Right lobe of liver (tissue), 6 donors: ENCODE results near the gene RIIAD1. TPM values are rescaled to one million over a fixed set of nuclear protein-coding genes. Genes with fewer than 3 reads are reported as not detected.
A peak's percentile ranks its signal among the peaks of the same experiment; 100 is the strongest.
"Not testable (repeated sequence)": the region's sequence is repeated elsewhere in the genome, so short reads cannot be mapped to it uniquely, and the experiment has no call there.

Experiments
- ATAC-seq, 4 donors: fragments of 200-7000 bp; cut with Tn5 transposase; one replicate each; pipeline ENCODE4 v1.9.1; 2020; ENCODE audit warnings: mild to moderate bottlenecking in 4 of 4, moderate library complexity in 4 of 4
- DNase-seq, 3 donors: peaks; one replicate each; pipeline ENCODE4 v3.0.0-alpha.2; 2020
- H3K27ac ChIP-seq, 3 donors: fragments of 200-600 bp; one replicate each; pipeline ENCODE4 v1.8.0; 2022
- H3K27me3 ChIP-seq, 2 donors: fragments of 200-600 bp; one replicate each; pipeline ENCODE4 v1.8.0; 2022
- H3K36me3 ChIP-seq, 4 donors: fragments of 200-600 bp; sonication (generic) in 1 of 4; one replicate each; pipeline versions ENCODE4 v1.5.1 to v1.8.0; 2017 to 2022; ENCODE audit warnings: control low read depth in 1 of 4
- H3K4me1 ChIP-seq, 4 donors: fragments of 200-600 bp; sonication (generic) in 1 of 4; one replicate each; pipeline versions ENCODE4 v1.5.1 to v1.8.0; 2017 to 2022; ENCODE audit warnings: control low read depth in 1 of 4
- H3K4me3 ChIP-seq, 3 donors: fragments of 200-600 bp; one replicate each; pipeline ENCODE4 v1.8.0; 2022
- H3K9me3 ChIP-seq, 4 donors: fragments of 200-600 bp; sonication (generic) in 1 of 4; one replicate each; pipeline versions ENCODE4 v1.5.1 to v1.8.0; 2017 to 2022; ENCODE audit warnings: control low read depth in 1 of 4
- POLR2A ChIP-seq: fragments of 450-650 bp; IDR thresholded peaks from one replicate; pipeline ENCODE4 v1.6.1; 2017; ENCODE audit warnings: antibody characterized with exemption, mild to moderate bottlenecking
- WGBS: methylation state at CpG from one replicate; pipeline ENCODE4 v1.1.6; 2018; ENCODE audit warnings: low coverage, low lambda C conversion rate; ENCODE audit not compliant: insufficient coverage; ENCODE audit errors: missing lambda C conversion rate; 5-methylcytosine and 5-hydroxymethylcytosine counted together
- intact Hi-C, 2 donors: fragments of 100-400 bp; cut with DNase I; formaldehyde crosslinking; loops; one replicate each; pipeline versions ENCODE4 v1.11.2 to v1.14.1; 2022
- total RNA-seq, 6 experiments: library from RNA; depleted of rRNA in 2 of 6; stranded (reverse); fragments of >200 nt in 2 of 6; fragmentation: NEBNext Ultra II Directional in 3 of 6; extraction: Animal tissue kit (Norgen Biotek cat#: 25700) in 3 of 6; gene quantifications; one replicate each; pipeline versions ENCODE4 v1.1.0 to v1.2.4, GENCODE V29; 2016 to 2023
- TF ChIP-seq, protein P1 (sequence below), 4 donors: fragments of 200-600 bp in 3 of 4; fragments of 450-650 bp in 1 of 4; IDR thresholded peaks; one replicate each; pipeline versions ENCODE4 v1.5.1 to v1.8.0; 2016 to 2022; ENCODE audit warnings: antibody characterized with exemption in 4 of 4, mild to moderate bottlenecking in 2 of 4
- donor health status: DM: no; HTN: yes; CAD: no.
- donor health status: DM: no; HTN: no; CAD: no.
- donor health status: DM: no; HTN: no; CAD: no.
- donor health status: DM: no; HTN: yes; CAD: no.
- donor health status: DM: no; HTN: yes; CAD: no.

RIIAD1 gene
- total RNA-seq, 6 experiments from 2014 or later: not detected

DNA sequence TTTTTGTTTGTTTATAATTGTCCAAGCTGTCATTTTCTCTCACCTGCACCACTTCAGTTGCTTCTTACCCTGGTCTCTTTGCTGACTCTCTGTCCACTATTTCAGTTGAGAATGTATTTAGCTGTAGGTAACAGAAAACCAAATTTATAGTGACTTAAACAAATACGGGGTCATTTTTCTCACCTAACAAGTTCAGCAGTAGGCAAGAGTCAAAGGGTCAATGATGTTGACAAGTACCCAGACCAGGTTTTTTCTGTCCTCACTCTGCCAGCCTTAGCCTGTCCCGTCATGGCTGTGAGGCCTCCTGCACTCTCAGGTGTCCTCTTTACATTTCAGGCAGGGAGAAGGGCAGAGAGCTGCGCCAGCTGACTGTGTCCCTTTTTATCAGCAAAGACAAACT, 11.8 kb downstream of the RIIAD1 start:
- intact Hi-C loops: loop anchor here in 1 of 2 donors (10.0 kb wide), 1 partner anchor 138 kb away; no protein-coding TSS in a partner anchor
- Histone ChIP-seq H3K4me1 (peaks cover 0 to 16% (median 0%) of the 10 kb centered on the region in 4 donors), H3K9me3 (no peaks in the 10 kb centered on the region), H3K4me3 (no peak overlapping the region), H3K27ac (no peak overlapping the region), H3K36me3 (no peaks in the 10 kb centered on the region), H3K27me3 (no peaks in the 10 kb centered on the region)
- DNase-seq: no peak
- TF ChIP-seq, protein P1, sequence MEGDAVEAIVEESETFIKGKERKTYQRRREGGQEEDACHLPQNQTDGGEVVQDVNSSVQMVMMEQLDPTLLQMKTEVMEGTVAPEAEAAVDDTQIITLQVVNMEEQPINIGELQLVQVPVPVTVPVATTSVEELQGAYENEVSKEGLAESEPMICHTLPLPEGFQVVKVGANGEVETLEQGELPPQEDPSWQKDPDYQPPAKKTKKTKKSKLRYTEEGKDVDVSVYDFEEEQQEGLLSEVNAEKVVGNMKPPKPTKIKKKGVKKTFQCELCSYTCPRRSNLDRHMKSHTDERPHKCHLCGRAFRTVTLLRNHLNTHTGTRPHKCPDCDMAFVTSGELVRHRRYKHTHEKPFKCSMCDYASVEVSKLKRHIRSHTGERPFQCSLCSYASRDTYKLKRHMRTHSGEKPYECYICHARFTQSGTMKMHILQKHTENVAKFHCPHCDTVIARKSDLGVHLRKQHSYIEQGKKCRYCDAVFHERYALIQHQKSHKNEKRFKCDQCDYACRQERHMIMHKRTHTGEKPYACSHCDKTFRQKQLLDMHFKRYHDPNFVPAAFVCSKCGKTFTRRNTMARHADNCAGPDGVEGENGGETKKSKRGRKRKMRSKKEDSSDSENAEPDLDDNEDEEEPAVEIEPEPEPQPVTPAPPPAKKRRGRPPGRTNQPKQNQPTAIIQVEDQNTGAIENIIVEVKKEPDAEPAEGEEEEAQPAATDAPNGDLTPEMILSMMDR (IDR thresholded peaks at IDR 0.05): no peak
- TF ChIP-seq POLR2A: no peak
- ATAC-seq: no peak
- 72% methylated on average over 2 of the region's 3 CpGs for WGBS

DNA sequence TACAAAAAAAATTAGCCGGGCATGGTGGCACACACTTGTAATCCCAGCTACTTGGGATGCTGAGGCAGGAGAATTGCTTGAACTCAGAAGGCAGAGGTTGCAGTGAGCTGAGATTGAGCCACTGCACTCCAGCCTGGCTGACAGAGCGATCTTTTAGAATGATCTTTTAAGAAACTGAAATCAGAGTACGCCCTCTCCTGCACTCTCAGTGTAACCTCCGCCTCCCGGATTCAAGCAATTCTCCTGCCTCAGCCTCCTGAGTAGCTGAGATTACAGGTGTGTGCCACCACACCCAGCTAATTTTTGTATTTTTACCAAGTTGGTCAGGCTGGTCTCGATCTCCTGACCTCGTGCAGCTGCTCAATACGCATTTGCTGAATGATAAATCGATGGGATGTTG, 12.7 kb downstream of the RIIAD1 start:
- not testable (repeated sequence) for H3K9me3 ChIP-seq, H3K36me3 ChIP-seq, H3K4me3 ChIP-seq, H3K27ac ChIP-seq, ATAC-seq, H3K27me3 ChIP-seq, DNase-seq
- H3K4me1 ChIP-seq: peaks cover 0 to 18% (median 1%) of the 10 kb centered on the region in 4 donors
- intact Hi-C loops: loop anchor here in 1 of 2 donors (10.0 kb wide), 1 partner anchor 139 kb away; no protein-coding TSS in a partner anchor
- 82% methylated on average over 8 of the region's 9 CpGs for WGBS

DNA sequence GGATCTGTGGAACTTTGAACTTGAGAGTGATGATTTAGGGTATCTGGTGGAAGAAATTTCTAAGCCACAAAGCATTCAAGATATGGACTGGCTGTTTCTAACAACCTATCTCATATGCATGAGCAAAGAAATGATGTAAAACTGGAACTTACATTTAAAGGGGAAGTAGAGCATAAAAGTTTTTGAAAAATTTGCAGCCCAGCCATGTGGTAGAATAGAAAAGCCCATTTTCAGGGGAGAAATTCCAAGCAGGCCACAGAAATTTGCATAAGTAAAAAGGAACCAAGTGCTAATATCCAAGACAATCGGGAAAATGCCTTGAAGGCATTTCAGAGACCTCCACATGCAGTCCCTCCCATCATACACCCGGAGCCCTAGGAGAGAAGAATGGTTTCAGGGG, 15.7 kb downstream of the RIIAD1 start:
- no peak for TF ChIP-seq POLR2A
- TF ChIP-seq, protein P1 (IDR thresholded peaks at IDR 0.05): no peak
- H3K36me3 ChIP-seq: no peaks in the 10 kb centered on the region
- peaks cover 0 to 23% (median 8%) of the 10 kb centered on the region in 4 donors for H3K4me1 ChIP-seq
- H3K27ac ChIP-seq: no peak overlapping the region
- intact Hi-C loops: loop anchor here in 1 of 2 donors (10.0 kb wide), 1 partner anchor 142 kb away; no protein-coding TSS in a partner anchor
- WGBS: 83% methylated on average over 1 of the region's 2 CpGs
- no peak overlapping the region for H3K4me3 ChIP-seq
- ATAC-seq (no peak), DNase-seq (no peak)
- no peaks in the 10 kb centered on the region for H3K9me3 ChIP-seq
- H3K27me3 ChIP-seq: no peaks in the 10 kb centered on the region

DNA sequence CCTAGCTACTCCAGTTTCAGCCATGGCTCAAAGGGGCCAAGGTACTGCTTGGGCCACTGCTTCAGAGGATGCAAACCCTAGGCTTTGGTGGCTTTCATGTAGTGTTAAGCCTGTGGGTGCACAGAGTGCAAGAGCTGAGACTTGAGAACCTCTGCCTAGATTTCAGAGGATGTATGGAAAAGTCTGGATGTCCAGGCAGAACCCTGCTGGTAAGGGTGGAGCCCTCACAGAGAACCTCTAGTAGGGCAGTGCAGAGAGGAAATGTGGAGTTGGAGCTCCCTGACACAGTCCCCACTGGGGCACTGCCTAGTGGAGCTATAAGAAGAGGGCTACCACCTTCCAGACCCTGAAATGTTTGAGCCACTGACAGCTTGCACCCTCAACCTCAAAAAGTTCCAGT, 16.2 kb downstream of the RIIAD1 start:
- no peaks in the 10 kb centered on the region for H3K27me3 ChIP-seq
- H3K27ac ChIP-seq: no peak overlapping the region
- no peaks in the 10 kb centered on the region for H3K36me3 ChIP-seq
- intact Hi-C loops: loop anchor here in 1 of 2 donors (10.0 kb wide), 1 partner anchor 143 kb away; no protein-coding TSS in a partner anchor
- H3K4me3 ChIP-seq: no peak overlapping the region
- TF ChIP-seq, protein P1 (IDR thresholded peaks at IDR 0.05): no peak
- TF ChIP-seq POLR2A: no peak
- no peak for DNase-seq
- no peaks in the 10 kb centered on the region for H3K9me3 ChIP-seq
- no peak for ATAC-seq
- peaks cover 0 to 23% (median 8%) of the 10 kb centered on the region in 4 donors for H3K4me1 ChIP-seq

DNA sequence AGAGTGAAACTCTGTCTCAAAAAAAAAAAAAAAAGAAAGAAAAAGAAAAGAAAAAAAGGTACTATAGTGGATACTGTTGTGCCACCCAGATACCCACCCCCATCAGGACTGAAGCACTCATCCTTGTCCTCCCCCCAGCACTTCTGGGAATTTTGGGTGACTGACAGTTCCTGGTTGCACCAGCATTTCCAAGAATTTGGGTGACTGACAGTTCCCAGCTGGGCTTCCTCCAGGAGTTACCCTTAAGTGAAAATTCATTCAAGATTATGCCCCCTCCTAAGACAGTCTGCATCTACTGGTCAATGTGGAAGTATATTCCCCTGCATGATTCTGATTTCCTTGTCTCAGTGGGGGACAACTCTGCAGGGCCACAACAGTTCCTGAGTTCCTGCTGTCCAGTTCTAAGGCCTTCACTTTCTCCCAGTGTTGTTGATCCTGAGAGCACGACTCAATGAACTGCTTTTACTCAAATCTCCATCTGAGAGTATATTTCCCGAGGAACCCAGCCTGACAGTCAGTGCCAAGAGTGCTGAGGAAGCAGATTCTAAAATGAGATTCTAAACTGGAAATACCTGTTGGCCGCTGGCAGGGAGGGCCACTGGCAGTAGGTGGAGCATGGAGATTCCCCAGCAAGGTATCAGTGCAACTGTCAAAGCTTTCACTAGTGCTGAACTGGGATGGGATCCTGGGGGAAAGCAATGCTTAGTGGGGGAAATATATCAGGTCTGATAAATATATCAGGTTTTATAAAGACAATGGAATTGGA, 18.5 kb downstream of the RIIAD1 start:
- peak overlapping the region in 1 of 3 donors; percentile 36 for H3K27ac ChIP-seq
- WGBS: 19% methylated on average over 3 of the region's 3 CpGs

More for the DNA sequence above, 18.5 kb downstream of the RIIAD1 start:
- Histone ChIP-seq H3K4me3 (no peak overlapping the region), H3K27me3 (no peaks in the 10 kb centered on the region), H3K4me1 (peaks cover 0 to 23% (median 8%) of the 10 kb centered on the region in 4 donors), H3K9me3 (no peaks in the 10 kb centered on the region), H3K36me3 (no peaks in the 10 kb centered on the region)
- DNase-seq (no peak), ATAC-seq (peak; percentile 64 to 81 (median 72))
- TF ChIP-seq POLR2A: no peak
- TF ChIP-seq, protein P1 (IDR thresholded peaks at IDR 0.05): peak in 3 of 4 donors; percentile 8 to 29 (median 17)
- intact Hi-C loops: loop anchor here in 1 of 2 donors (10.0 kb wide), 1 partner anchor 145 kb away; no protein-coding TSS in a partner anchor
